ENCODE data around the gene FTSJ3. TPM values are rescaled to one million over a fixed set of nuclear protein-coding genes. Genes with fewer than 3 reads are reported as not detected.

Gene FTSJ3
- total and polyA plus RNA-seq, 4 experiments from 2014 or later, result 12.3 to 62.2 (median 51.5) TPM

DNA sequence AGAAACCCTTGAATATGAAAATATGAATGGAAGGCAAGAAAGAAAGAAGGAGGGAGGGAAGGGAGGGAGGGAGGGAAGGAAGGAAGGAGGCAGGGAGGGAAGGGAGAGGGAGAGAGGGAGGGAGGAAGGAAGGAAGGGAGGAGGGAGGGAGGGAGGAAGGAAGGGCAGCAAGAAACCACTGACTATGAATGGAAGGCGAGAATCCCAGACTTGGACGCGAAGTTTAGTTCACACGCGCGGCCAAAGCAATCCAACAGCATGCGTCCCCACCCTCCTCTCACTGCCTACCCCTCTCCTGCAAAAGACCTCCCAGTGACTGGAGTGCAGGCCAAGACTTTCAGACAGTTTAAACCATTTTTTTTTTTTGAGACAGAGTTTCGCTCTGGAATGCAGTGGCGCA is 22.9 kb upstream of the FTSJ3 start:
- POLR2A ChIA-PET (ENCODE audit: partially characterized antibody), result no interaction called here
- CTCF ChIA-PET (ENCODE audit: partially characterized antibody), result interaction anchor here (2.5 kb wide), 1 partner anchor 11 kb away, joined by 10 read pairs; no protein-coding TSS in a partner anchor
- no peaks in the 10 kb centered on the region for H3K36me3 ChIP-seq (ENCODE audit: insufficient read depth, low read length)
- no peaks in the 10 kb centered on the region for H3K36me3 Mint-ChIP-seq
- no peaks in the 10 kb centered on the region for H3K9me3 ChIP-seq (ENCODE audit: control insufficient read depth in 1 of 2, low read length in 2 of 2)
- no peaks in the 10 kb centered on the region for H3K27me3 Mint-ChIP-seq
- H3K9me3 Mint-ChIP-seq, result peaks cover 0 to 2% (median 0%) of the 10 kb centered on the region in 8 donors
- H3K4me3 ChIP-seq (ENCODE audit: low read length in 2 of 2), result no peak overlapping the region
- intact Hi-C loops (cut with micrococcal nuclease), result no loop called here
- H3K4me1 ChIP-seq (ENCODE audit: insufficient read depth, low read length), result peaks cover 13% of the 10 kb centered on the region
- H3K4me3 Mint-ChIP-seq, result no peak overlapping the region
- peaks cover 13 to 19% (median 15%) of the 10 kb centered on the region in 4 donors for H3K4me1 Mint-ChIP-seq
- no peaks in the 10 kb centered on the region for H3K27me3 ChIP-seq (ENCODE audit: insufficient read depth, low read length)
- no peak for DNase-seq
- peak overlapping the region in 1 of 7 donors; percentile 42 for H3K27ac Mint-ChIP-seq
- no peak overlapping the region for H3K27ac ChIP-seq (ENCODE audit: low read depth, low read length)

DNA sequence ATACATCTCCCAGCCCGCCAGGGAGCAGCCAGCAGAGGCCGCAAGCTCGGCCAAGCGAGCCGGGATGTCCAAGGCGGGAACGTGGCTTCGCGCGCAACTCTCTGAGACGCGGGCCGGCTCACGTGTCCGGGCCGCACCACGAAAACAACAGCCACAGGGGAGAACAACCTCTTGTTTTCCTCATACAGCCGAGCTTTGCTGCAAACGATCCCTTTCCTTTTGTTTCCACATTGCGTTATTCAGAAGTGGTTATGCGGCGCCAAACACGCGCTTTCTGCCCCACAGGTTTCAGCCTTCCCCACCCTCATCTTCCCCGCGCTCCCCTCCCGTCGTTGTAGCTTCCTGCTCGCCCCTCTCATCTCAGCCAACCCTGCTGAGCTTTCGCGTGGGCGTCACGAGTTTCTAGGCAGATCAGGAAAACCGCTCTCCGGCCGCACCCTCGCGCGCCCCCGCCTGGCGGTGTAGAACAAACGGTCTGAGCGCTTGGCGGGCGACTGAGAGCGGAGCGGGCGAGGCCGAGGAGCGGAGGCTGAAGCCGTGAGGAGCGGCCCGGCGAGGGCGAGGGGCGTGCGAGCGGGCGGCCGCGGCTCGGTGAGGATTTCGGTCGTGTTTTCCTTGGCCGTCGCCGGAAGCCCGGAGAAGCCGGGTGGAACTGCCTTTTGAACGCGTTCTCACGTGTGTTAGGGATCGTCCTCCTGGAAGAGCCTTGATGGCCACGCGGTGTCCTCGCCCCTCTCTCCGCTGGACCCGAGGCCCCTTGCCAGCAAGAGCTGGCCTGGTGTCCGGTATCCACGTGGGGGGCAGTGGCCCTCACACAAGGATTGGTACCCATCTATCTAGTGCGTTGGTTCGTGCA is 21.6 kb upstream of the FTSJ3 start:
- Histone ChIP-seq H3K9me3 (ENCODE audit: control insufficient read depth in 1 of 2, low read length in 2 of 2) (no peaks in the 10 kb centered on the region), H3K4me1 (ENCODE audit: insufficient read depth, low read length) (peaks cover 13% of the 10 kb centered on the region), H3K27ac (ENCODE audit: low read depth, low read length) (peak overlapping the region; percentile 18), H3K4me3 (ENCODE audit: low read length in 2 of 2) (peak overlapping the region; percentile 45 to 58), H3K27me3 (ENCODE audit: insufficient read depth, low read length) (no peaks in the 10 kb centered on the region), H3K36me3 (ENCODE audit: insufficient read depth, low read length) (no peaks in the 10 kb centered on the region)
- ChIA-PET CTCF (ENCODE audit: partially characterized antibody) (interaction anchor here (0.6 to 3.6 kb wide), 21 partner anchors 9 to 414 kb away, joined by 3 to 37 read pairs (median 5); partner anchors contain the start of genes ACE, CCDC47, DDX42 and FTSJ3), POLR2A (ENCODE audit: partially characterized antibody) (interaction anchor here (0.7 to 2.2 kb wide), 20 partner anchors 10 to 656 kb away, joined by 3 to 17 read pairs (median 6); partner anchors contain the start of genes CCDC47, DDX42, DDX5 and ERN1)
- Mint-ChIP-seq H3K27ac (peak overlapping the region; percentile 72 to 100 (median 98)), H3K4me3 (peak overlapping the region; percentile 78 to 94 (median 89)), H3K27me3 (no peaks in the 10 kb centered on the region), H3K4me1 (peaks cover 13 to 22% (median 18%) of the 10 kb centered on the region in 4 donors), H3K9me3 (peaks cover 0 to 2% (median 0%) of the 10 kb centered on the region in 8 donors), H3K36me3 (no peaks in the 10 kb centered on the region)
- peak; percentile 92 to 94 (median 93) for DNase-seq
- intact Hi-C loops (cut with micrococcal nuclease), result loop anchor here (10.0 kb wide), 1 partner anchor 656 kb away; the partner anchor contains the start of genes CEP95 and DDX5

GRCh38 chr17:63847525-63848249 is 20.2 kb upstream of the FTSJ3 start:
- ChIA-PET POLR2A (ENCODE audit: partially characterized antibody) (interaction anchor here (1.3 to 2.2 kb wide), 7 partner anchors 8 to 658 kb away, joined by 3 to 17 read pairs (median 5); partner anchors contain the start of genes DDX42, DDX5 and PSMC5), CTCF (ENCODE audit: partially characterized antibody) (interaction anchor here (0.7 to 3.6 kb wide), 9 partner anchors 9 to 371 kb away, joined by 3 to 37 read pairs (median 12); partner anchors contain the start of genes ACE and FTSJ3)
- H3K9me3 Mint-ChIP-seq, result peaks cover 0 to 2% (median 0%) of the 10 kb centered on the region in 8 donors
- Histone ChIP-seq H3K27ac (ENCODE audit: low read depth, low read length) (no peak overlapping the region), H3K9me3 (ENCODE audit: control insufficient read depth in 1 of 2, low read length in 2 of 2) (no peaks in the 10 kb centered on the region), H3K27me3 (ENCODE audit: insufficient read depth, low read length) (no peaks in the 10 kb centered on the region), H3K4me3 (ENCODE audit: low read length in 2 of 2) (no peak overlapping the region), H3K4me1 (ENCODE audit: insufficient read depth, low read length) (peaks cover 20% of the 10 kb centered on the region), H3K36me3 (ENCODE audit: insufficient read depth, low read length) (no peaks in the 10 kb centered on the region)
- peaks cover 0 to 6% of the 10 kb centered on the region in 2 donors for H3K36me3 Mint-ChIP-seq
- DNase-seq, result no peak
- H3K4me1 Mint-ChIP-seq, result peaks cover 15 to 36% (median 23%) of the 10 kb centered on the region in 4 donors
- peak overlapping the region in 6 of 7 donors; percentile 54 to 99 (median 76) for H3K27ac Mint-ChIP-seq
- H3K4me3 Mint-ChIP-seq, result peak overlapping the region in 7 of 8 donors; percentile 23 to 93 (median 64)
- H3K27me3 Mint-ChIP-seq, result no peaks in the 10 kb centered on the region
- intact Hi-C loops (cut with micrococcal nuclease), result loop anchor here (10.0 kb wide), 1 partner anchor 657 kb away; the partner anchor contains the start of genes CEP95 and DDX5

GRCh38 chr17:63845509-63845908 is 18.0 kb upstream of the FTSJ3 start:
- Histone ChIP-seq H3K27ac (ENCODE audit: low read depth, low read length) (no peak overlapping the region), H3K4me3 (ENCODE audit: low read length in 2 of 2) (no peak overlapping the region), H3K27me3 (ENCODE audit: insufficient read depth, low read length) (no peaks in the 10 kb centered on the region), H3K4me1 (ENCODE audit: insufficient read depth, low read length) (peaks cover 33% of the 10 kb centered on the region), H3K36me3 (ENCODE audit: insufficient read depth, low read length) (no peaks in the 10 kb centered on the region), H3K9me3 (ENCODE audit: control insufficient read depth in 1 of 2, low read length in 2 of 2) (no peaks in the 10 kb centered on the region)
- intact Hi-C loops (cut with micrococcal nuclease), result loop anchor here (10.0 kb wide), 1 partner anchor 659 kb away; the partner anchor contains the start of genes CEP95 and DDX5
- Mint-ChIP-seq H3K9me3 (peaks cover 0 to 2% (median 0%) of the 10 kb centered on the region in 8 donors), H3K4me1 (peaks cover 21 to 52% (median 33%) of the 10 kb centered on the region in 4 donors), H3K27me3 (no peaks in the 10 kb centered on the region), H3K27ac (peak overlapping the region in 1 of 7 donors; percentile 1), H3K36me3 (peaks cover 0 to 12% of the 10 kb centered on the region in 2 donors), H3K4me3 (no peak overlapping the region)
- CTCF ChIA-PET (ENCODE audit: partially characterized antibody), result no interaction called here
- no peak for DNase-seq
- POLR2A ChIA-PET (ENCODE audit: partially characterized antibody), result interaction anchor here (3.0 to 8.8 kb wide), 2 partner anchors 17 to 71 kb away, joined by 66 to 104 read pairs; partner anchors contain the start of genes CCDC47, DDX42, FTSJ3 and PSMC5

GRCh38 chr17:63843910-63844677 is 16.6 kb upstream of the FTSJ3 start:
- Mint-ChIP-seq H3K27me3 (no peaks in the 10 kb centered on the region), H3K36me3 (peaks cover 0 to 13% of the 10 kb centered on the region in 2 donors), H3K4me1 (peaks cover 24 to 56% (median 38%) of the 10 kb centered on the region in 4 donors), H3K4me3 (peak overlapping the region; percentile 82 to 88 (median 86)), H3K9me3 (peaks cover 0 to 2% (median 0%) of the 10 kb centered on the region in 8 donors), H3K27ac (peak overlapping the region; percentile 87 to 95 (median 92))
- DNase-seq, result no peak
- Histone ChIP-seq H3K4me3 (ENCODE audit: low read length in 2 of 2) (peak overlapping the region in 1 of 2 donors; percentile 42), H3K27me3 (ENCODE audit: insufficient read depth, low read length) (no peaks in the 10 kb centered on the region), H3K36me3 (ENCODE audit: insufficient read depth, low read length) (no peaks in the 10 kb centered on the region), H3K9me3 (ENCODE audit: control insufficient read depth in 1 of 2, low read length in 2 of 2) (no peaks in the 10 kb centered on the region), H3K4me1 (ENCODE audit: insufficient read depth, low read length) (peaks cover 47% of the 10 kb centered on the region), H3K27ac (ENCODE audit: low read depth, low read length) (peak overlapping the region; percentile 84)
- ChIA-PET POLR2A (ENCODE audit: partially characterized antibody) (interaction anchor here (0.6 to 8.8 kb wide), 13 partner anchors 14 to 661 kb away, joined by 3 to 104 read pairs (median 9); partner anchors contain the start of genes CCDC47, DDX42, FTSJ3 and LIMD2), CTCF (ENCODE audit: partially characterized antibody) (interaction anchor here (0.6 to 2.6 kb wide), 8 partner anchors 9 to 413 kb away, joined by 3 to 16 read pairs (median 3); partner anchors contain the start of genes CCDC47 and DDX42)
- intact Hi-C loops (cut with micrococcal nuclease), result loop anchor here (1.0 to 10.0 kb wide), 7 partner anchors 17 to 661 kb away; partner anchors contain the start of genes CCDC47, CEP95, DCAF7 and DDX5

Data from CD4-positive, alpha-beta memory T cell (primary cell).